Measurements from ENCODE around the gene TRAPPC11.

DNA sequence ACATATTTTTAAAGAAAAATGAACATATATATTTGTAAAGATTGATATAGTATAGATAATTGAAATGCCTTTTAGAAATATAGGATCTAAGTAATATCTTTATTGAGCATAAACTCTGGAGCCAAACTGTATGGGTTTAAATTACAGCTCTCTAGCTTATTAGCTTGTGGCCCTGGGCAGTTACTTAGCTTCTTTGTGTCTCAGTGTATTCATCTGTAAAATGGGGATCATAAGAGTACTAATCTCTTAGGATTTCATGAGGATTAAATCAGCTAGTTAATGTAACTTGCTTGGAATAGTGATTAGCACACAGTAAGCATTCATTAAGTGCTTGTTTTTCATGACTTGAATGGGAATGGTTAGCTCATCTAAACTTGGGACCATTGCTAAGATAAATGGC, 32.8 kb downstream of the TRAPPC11 start:
- TF ChIP-seq, protein P1, sequence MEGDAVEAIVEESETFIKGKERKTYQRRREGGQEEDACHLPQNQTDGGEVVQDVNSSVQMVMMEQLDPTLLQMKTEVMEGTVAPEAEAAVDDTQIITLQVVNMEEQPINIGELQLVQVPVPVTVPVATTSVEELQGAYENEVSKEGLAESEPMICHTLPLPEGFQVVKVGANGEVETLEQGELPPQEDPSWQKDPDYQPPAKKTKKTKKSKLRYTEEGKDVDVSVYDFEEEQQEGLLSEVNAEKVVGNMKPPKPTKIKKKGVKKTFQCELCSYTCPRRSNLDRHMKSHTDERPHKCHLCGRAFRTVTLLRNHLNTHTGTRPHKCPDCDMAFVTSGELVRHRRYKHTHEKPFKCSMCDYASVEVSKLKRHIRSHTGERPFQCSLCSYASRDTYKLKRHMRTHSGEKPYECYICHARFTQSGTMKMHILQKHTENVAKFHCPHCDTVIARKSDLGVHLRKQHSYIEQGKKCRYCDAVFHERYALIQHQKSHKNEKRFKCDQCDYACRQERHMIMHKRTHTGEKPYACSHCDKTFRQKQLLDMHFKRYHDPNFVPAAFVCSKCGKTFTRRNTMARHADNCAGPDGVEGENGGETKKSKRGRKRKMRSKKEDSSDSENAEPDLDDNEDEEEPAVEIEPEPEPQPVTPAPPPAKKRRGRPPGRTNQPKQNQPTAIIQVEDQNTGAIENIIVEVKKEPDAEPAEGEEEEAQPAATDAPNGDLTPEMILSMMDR (IDR thresholded peaks at IDR 0.05; ENCODE audit: low read depth, low read length, missing input control), result no peak
- TF ChIP-seq RAD21 (IDR thresholded peaks at IDR 0.05) (no peak), YY1 (IDR thresholded peaks at IDR 0.05) (no peak), JUND (IDR thresholded peaks at IDR 0.05) (no peak), HNF4A (conservative IDR thresholded peaks at IDR 0.05) (no peak), TAF1 (conservative IDR thresholded peaks at IDR 0.05) (no peak), SP1 (IDR thresholded peaks at IDR 0.05) (no peak), GABPA (IDR thresholded peaks at IDR 0.05 in 1 of 2, conservative IDR thresholded peaks at IDR 0.05 in 1 of 2) (no peak), FOXA1 (IDR thresholded peaks at IDR 0.05) (no peak), HNF4G (IDR thresholded peaks at IDR 0.05) (no peak)
- TF ChIP-seq, protein P2, sequence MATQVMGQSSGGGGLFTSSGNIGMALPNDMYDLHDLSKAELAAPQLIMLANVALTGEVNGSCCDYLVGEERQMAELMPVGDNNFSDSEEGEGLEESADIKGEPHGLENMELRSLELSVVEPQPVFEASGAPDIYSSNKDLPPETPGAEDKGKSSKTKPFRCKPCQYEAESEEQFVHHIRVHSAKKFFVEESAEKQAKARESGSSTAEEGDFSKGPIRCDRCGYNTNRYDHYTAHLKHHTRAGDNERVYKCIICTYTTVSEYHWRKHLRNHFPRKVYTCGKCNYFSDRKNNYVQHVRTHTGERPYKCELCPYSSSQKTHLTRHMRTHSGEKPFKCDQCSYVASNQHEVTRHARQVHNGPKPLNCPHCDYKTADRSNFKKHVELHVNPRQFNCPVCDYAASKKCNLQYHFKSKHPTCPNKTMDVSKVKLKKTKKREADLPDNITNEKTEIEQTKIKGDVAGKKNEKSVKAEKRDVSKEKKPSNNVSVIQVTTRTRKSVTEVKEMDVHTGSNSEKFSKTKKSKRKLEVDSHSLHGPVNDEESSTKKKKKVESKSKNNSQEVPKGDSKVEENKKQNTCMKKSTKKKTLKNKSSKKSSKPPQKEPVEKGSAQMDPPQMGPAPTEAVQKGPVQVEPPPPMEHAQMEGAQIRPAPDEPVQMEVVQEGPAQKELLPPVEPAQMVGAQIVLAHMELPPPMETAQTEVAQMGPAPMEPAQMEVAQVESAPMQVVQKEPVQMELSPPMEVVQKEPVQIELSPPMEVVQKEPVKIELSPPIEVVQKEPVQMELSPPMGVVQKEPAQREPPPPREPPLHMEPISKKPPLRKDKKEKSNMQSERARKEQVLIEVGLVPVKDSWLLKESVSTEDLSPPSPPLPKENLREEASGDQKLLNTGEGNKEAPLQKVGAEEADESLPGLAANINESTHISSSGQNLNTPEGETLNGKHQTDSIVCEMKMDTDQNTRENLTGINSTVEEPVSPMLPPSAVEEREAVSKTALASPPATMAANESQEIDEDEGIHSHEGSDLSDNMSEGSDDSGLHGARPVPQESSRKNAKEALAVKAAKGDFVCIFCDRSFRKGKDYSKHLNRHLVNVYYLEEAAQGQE (IDR thresholded peaks at IDR 0.05), result no peak
- TF ChIP-seq, protein P3, sequence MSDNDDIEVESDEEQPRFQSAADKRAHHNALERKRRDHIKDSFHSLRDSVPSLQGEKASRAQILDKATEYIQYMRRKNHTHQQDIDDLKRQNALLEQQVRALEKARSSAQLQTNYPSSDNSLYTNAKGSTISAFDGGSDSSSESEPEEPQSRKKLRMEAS (IDR thresholded peaks at IDR 0.05), result no peak
- TF ChIP-seq, protein P4, sequence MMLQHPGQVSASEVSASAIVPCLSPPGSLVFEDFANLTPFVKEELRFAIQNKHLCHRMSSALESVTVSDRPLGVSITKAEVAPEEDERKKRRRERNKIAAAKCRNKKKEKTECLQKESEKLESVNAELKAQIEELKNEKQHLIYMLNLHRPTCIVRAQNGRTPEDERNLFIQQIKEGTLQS (IDR thresholded peaks at IDR 0.05), result no peak
- TF ChIP-seq, protein P5, sequence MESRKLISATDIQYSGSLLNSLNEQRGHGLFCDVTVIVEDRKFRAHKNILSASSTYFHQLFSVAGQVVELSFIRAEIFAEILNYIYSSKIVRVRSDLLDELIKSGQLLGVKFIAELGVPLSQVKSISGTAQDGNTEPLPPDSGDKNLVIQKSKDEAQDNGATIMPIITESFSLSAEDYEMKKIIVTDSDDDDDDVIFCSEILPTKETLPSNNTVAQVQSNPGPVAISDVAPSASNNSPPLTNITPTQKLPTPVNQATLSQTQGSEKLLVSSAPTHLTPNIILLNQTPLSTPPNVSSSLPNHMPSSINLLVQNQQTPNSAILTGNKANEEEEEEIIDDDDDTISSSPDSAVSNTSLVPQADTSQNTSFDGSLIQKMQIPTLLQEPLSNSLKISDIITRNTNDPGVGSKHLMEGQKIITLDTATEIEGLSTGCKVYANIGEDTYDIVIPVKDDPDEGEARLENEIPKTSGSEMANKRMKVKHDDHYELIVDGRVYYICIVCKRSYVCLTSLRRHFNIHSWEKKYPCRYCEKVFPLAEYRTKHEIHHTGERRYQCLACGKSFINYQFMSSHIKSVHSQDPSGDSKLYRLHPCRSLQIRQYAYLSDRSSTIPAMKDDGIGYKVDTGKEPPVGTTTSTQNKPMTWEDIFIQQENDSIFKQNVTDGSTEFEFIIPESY (IDR thresholded peaks at IDR 0.05), result no peak

Measured in liver (tissue), 3 donors.